CD14-positive monocyte (primary cell): Measurements from ENCODE around the gene CDK11B. TPM values are rescaled to one million over a fixed set of nuclear protein-coding genes. Genes with fewer than 3 reads are reported as not detected.
"Not testable (repeated sequence)": the region's sequence is repeated elsewhere in the genome, so short reads cannot be mapped to it uniquely, and the experiment has no call there.

Experiments
- DNase-seq, 3 donors: peaks; one replicate each; pipeline ENCODE4 v3.0.0-alpha.2; 2011 to 2022
- H2AFZ ChIP-seq: 2 replicates; pipeline ENCODE4 v1.6.0; 2012; ENCODE audit warnings: mild to moderate bottlenecking, low read depth, low read length, inconsistent platforms; ENCODE audit not compliant: insufficient read depth, poor library complexity, severe bottlenecking
- H3K27ac ChIP-seq, 2 donors: 1 replicate in 1 of 2; 2 replicates in 1 of 2; pipeline ENCODE4 v1.5.1; 2012 to 2013; ENCODE audit warnings: low read length in 2 of 2, control low read depth in 1 of 2, inconsistent platforms in 1 of 2, low read depth in 1 of 2, mild to moderate bottlenecking in 1 of 2
- H3K27me3 ChIP-seq, 2 donors: one replicate each; pipeline versions ENCODE4 v1.6.0 to v1.6.1; 2011 to 2013; ENCODE audit warnings: low read length in 2 of 2; ENCODE audit not compliant: control insufficient read depth in 2 of 2, insufficient read depth in 2 of 2
- H3K36me3 ChIP-seq, 2 donors: replicated peaks in 1 of 2; 1 replicate in 1 of 2; 2 replicates in 1 of 2; pipeline versions ENCODE4 v1.5.1 to v1.6.1; 2012 to 2013; ENCODE audit warnings: low read length in 2 of 2, control low read depth in 1 of 2, inconsistent platforms in 1 of 2, mild to moderate bottlenecking in 1 of 2; ENCODE audit not compliant: insufficient read depth in 2 of 2, control insufficient read depth in 1 of 2
- H3K4me1 ChIP-seq, 2 donors: 1 replicate in 1 of 2; 2 replicates in 1 of 2; pipeline versions ENCODE4 v1.5.1 to v1.6.1; 2012 to 2013; ENCODE audit warnings: low read length in 2 of 2, control low read depth in 1 of 2, inconsistent platforms in 1 of 2, mild to moderate bottlenecking in 1 of 2, moderate library complexity in 1 of 2; ENCODE audit not compliant: insufficient read depth in 2 of 2, control insufficient read depth in 1 of 2
- H3K4me2 ChIP-seq: replicated peaks from 2 replicates; pipeline ENCODE3; 2012; ENCODE audit warnings: low read length, moderate library complexity, mild to moderate bottlenecking; ENCODE audit not compliant: poor library complexity, severe bottlenecking; ENCODE audit errors: extremely low read depth
- H3K4me3 ChIP-seq, 3 experiments: fragments of 200-600 bp in 1 of 3; sonication (generic) in 1 of 3; replicated peaks in 1 of 3; 1 replicate in 2 of 3; 2 replicates in 1 of 3; pipeline ENCODE4 v1.5.1; 2011 to 2013; ENCODE audit warnings: low read length in 3 of 3, mild to moderate bottlenecking in 3 of 3, control low read depth in 2 of 3, low read depth in 2 of 3, inconsistent platforms in 1 of 3, moderate library complexity in 1 of 3
- H3K79me2 ChIP-seq: 2 replicates; pipeline ENCODE4 v1.6.0; 2012; ENCODE audit warnings: mild to moderate bottlenecking, control low read depth, inconsistent platforms, low read length, moderate library complexity; ENCODE audit not compliant: insufficient read depth
- H3K9ac ChIP-seq: 2 replicates; pipeline ENCODE4 v1.6.0; 2017; ENCODE audit warnings: low read length, mild to moderate bottlenecking; ENCODE audit not compliant: insufficient read depth, poor library complexity, severe bottlenecking
- H3K9me3 ChIP-seq, 2 donors: replicated peaks in 1 of 2; 1 replicate in 1 of 2; 2 replicates in 1 of 2; pipeline versions ENCODE4 v1.5.1 to v1.6.1; 2012 to 2013; ENCODE audit warnings: low read length in 2 of 2, control low read depth in 1 of 2; ENCODE audit not compliant: control insufficient read depth in 1 of 2, insufficient read depth in 1 of 2
- H4K20me1 ChIP-seq: 2 replicates; pipeline ENCODE4 v1.6.0; 2012; ENCODE audit warnings: mild to moderate bottlenecking, low read length, control low read depth, moderate library complexity; ENCODE audit not compliant: insufficient read depth
- H3K27ac Mint-ChIP-seq, 7 donors: one replicate each; pipeline ENCODE4 v1.8.0; 2020; ENCODE audit warnings: mild to moderate bottlenecking in 7 of 7, mixed read lengths in 7 of 7, moderate library complexity in 6 of 7, inconsistent platforms in 2 of 7
- H3K27me3 Mint-ChIP-seq, 3 donors: one replicate each; pipeline ENCODE4 v1.8.0; 2021 to 2022; ENCODE audit warnings: low read depth in 3 of 3, mild to moderate bottlenecking in 3 of 3, mixed read lengths in 3 of 3, moderate library complexity in 3 of 3, inconsistent platforms in 1 of 3
- H3K36me3 Mint-ChIP-seq, 2 donors: one replicate each; pipeline ENCODE4 v1.8.0; 2020; ENCODE audit warnings: mixed read lengths in 2 of 2, inconsistent platforms in 1 of 2, mild to moderate bottlenecking in 1 of 2
- H3K4me1 Mint-ChIP-seq: one replicate; pipeline ENCODE4 v1.8.0; 2020; ENCODE audit warnings: mild to moderate bottlenecking, mixed read lengths
- H3K4me3 Mint-ChIP-seq, 2 donors: one replicate each; pipeline ENCODE4 v1.8.0; 2020; ENCODE audit warnings: mild to moderate bottlenecking in 2 of 2, mixed read lengths in 2 of 2, moderate library complexity in 1 of 2
- H3K9me3 Mint-ChIP-seq, 7 donors: one replicate each; pipeline ENCODE4 v1.8.0; 2020 to 2022; ENCODE audit warnings: mixed read lengths in 7 of 7, mild to moderate bottlenecking in 6 of 7, moderate library complexity in 6 of 7, inconsistent platforms in 2 of 7
- CTCF ChIP-seq: fragments of 200-600 bp; IDR thresholded peaks from one replicate; pipeline ENCODE4 v1.8.0; 2022; ENCODE audit warnings: antibody characterized with exemption, mild to moderate bottlenecking
- WGBS: methylation state at CpG from one replicate; pipeline ENCODE4 v1.1.5; 2013; ENCODE audit warnings: missing lambda C conversion rate; ENCODE audit not compliant: insufficient coverage; 5-methylcytosine and 5-hydroxymethylcytosine counted together
- intact Hi-C, 2 donors: fragments of 100-400 bp; cut with micrococcal nuclease; formaldehyde crosslinking; loops; one replicate each; pipeline versions ENCODE4 v1.15.0 to v1.15.1; 2023
- polyA plus RNA-seq, 3 donors: library from polyadenylated mRNA; depleted of rRNA in 1 of 3; unstranded in 2 of 3; stranded (reverse) in 1 of 3; fragments of 300-500 nt in 2 of 3; fragments of >200 nt in 1 of 3; fragmentation: Illumina TruSeq in 2 of 3; gene quantifications; 1 replicate in 2 of 3; 2 replicates in 1 of 3; pipeline ENCODE4 v1.2.3, GENCODE V29; 2012 to 2021

Gene CDK11B
- polyA plus RNA-seq, 3 donors = 2.5 to 12.7 (median 6.6) TPM

- DNase-seq = peak in 1 of 3 donors; percentile 26
- Histone ChIP-seq H3K9ac (no peak overlapping the region), H3K4me2 (no peak overlapping the region), H4K20me1 (no peaks in the 10 kb centered on the region), H3K36me3 (no peaks in the 10 kb centered on the region), H3K27ac (no peak overlapping the region), H3K4me1 (peaks cover 33 to 46% of the 10 kb centered on the region in 2 donors), H3K4me3 (no peak overlapping the region), H3K79me2 (no peaks in the 10 kb centered on the region), H2AFZ (no peak overlapping the region), H3K27me3 (peaks cover 0 to 26% of the 10 kb centered on the region in 2 donors), H3K9me3 (no peaks in the 10 kb centered on the region)
- no peak for TF ChIP-seq CTCF
- peaks cover 26% of the 10 kb centered on the region for H3K4me1 Mint-ChIP-seq
- intact Hi-C loops = no loop called here
- H3K27me3 Mint-ChIP-seq = peaks cover 10 to 17% (median 11%) of the 10 kb centered on the region in 3 donors
- H3K9me3 Mint-ChIP-seq = peaks cover 0 to 2% (median 0%) of the 10 kb centered on the region in 7 donors
- 39% methylated on average over 8 of the region's 16 CpGs for WGBS
- no peaks in the 10 kb centered on the region for H3K36me3 Mint-ChIP-seq
- H3K27ac Mint-ChIP-seq = no peak overlapping the region
- peak overlapping the region in 1 of 2 donors; percentile 61 for H3K4me3 Mint-ChIP-seq
These were observed 61.4 kb downstream of the CDK11B start for GRCh38 chr1:1597275-1597930.

GRCh38 chr1:1596493-1597274 lies 62.1 kb downstream of the CDK11B start:
- Histone ChIP-seq H3K27me3 (peaks cover 0 to 26% of the 10 kb centered on the region in 2 donors), H4K20me1 (no peaks in the 10 kb centered on the region), H3K9ac (no peak overlapping the region), H3K27ac (no peak overlapping the region), H2AFZ (no peak overlapping the region), H3K79me2 (no peaks in the 10 kb centered on the region), H3K4me2 (no peak overlapping the region), H3K4me3 (no peak overlapping the region), H3K36me3 (no peaks in the 10 kb centered on the region), H3K4me1 (peaks cover 25 to 39% of the 10 kb centered on the region in 2 donors), H3K9me3 (no peaks in the 10 kb centered on the region)
- intact Hi-C loops = no loop called here
- H3K36me3 Mint-ChIP-seq = no peaks in the 10 kb centered on the region
- 49% methylated on average over 12 of the region's 12 CpGs for WGBS
- H3K9me3 Mint-ChIP-seq = peaks cover 0 to 2% (median 0%) of the 10 kb centered on the region in 7 donors
- DNase-seq = peak in 1 of 3 donors; percentile 4
- H3K4me3 Mint-ChIP-seq = no peak overlapping the region
- H3K4me1 Mint-ChIP-seq = peaks cover 19% of the 10 kb centered on the region
- no peak for TF ChIP-seq CTCF
- H3K27me3 Mint-ChIP-seq = peaks cover 10 to 17% (median 11%) of the 10 kb centered on the region in 3 donors
- H3K27ac Mint-ChIP-seq = no peak overlapping the region

- H3K9ac ChIP-seq, H2AFZ ChIP-seq, H4K20me1 ChIP-seq, H3K27ac Mint-ChIP-seq, H3K9me3 Mint-ChIP-seq, H3K4me2 ChIP-seq, H3K4me3 Mint-ChIP-seq, H3K9me3 ChIP-seq, H3K4me3 ChIP-seq, H3K36me3 Mint-ChIP-seq, intact Hi-C loops, H3K79me2 ChIP-seq, H3K36me3 ChIP-seq, DNase-seq, H3K27ac ChIP-seq: not testable (repeated sequence)
- WGBS = 93% methylated on average over 2 of the region's 2 CpGs
- peaks cover 11 to 14% (median 12%) of the 10 kb centered on the region in 3 donors for H3K27me3 Mint-ChIP-seq
- Histone ChIP-seq H3K4me1 (peaks cover 13 to 25% of the 10 kb centered on the region in 2 donors), H3K27me3 (peaks cover 0 to 21% of the 10 kb centered on the region in 2 donors)
- H3K4me1 Mint-ChIP-seq = peaks cover 13% of the 10 kb centered on the region
These were observed 63.5 kb downstream of the CDK11B start for GRCh38 chr1:1595341-1595740.
